Keratinocyte (primary cell): Measurements from ENCODE around the gene EXOSC1. TPM values are rescaled to one million over a fixed set of nuclear protein-coding genes. Genes with fewer than 3 reads are reported as not detected.

Experiments used
- DNase-seq: peaks from one replicate; pipeline ENCODE4 v3.0.0-alpha.2; 2011; ENCODE audit warnings: low read depth, missing footprints, low spot score
- FAIRE-seq: peaks from 2 replicates; lab custom pipeline; 2011; peaks lifted over from hg19 to GRCh38; lab: Jason Lieb, UNC
- H2AFZ ChIP-seq: 2 replicates; pipeline ENCODE4 v1.6.0; 2012; ENCODE audit warnings: low read length, control low read depth, inconsistent platforms; ENCODE audit not compliant: control insufficient read depth
- H3K27ac ChIP-seq: 2 replicates; pipeline ENCODE4 v1.5.1; 2011; ENCODE audit warnings: low read length; ENCODE audit not compliant: control insufficient read depth, insufficient read depth
- H3K27me3 ChIP-seq: 3 replicates; pipeline ENCODE4 v1.6.0; 2011; ENCODE audit warnings: low read length; ENCODE audit not compliant: control insufficient read depth, insufficient read depth; ENCODE audit errors: extremely low read depth
- H3K36me3 ChIP-seq, 2 experiments: 2 replicates in 1 of 2; 3 replicates in 1 of 2; pipeline ENCODE4 v1.5.1; 2011; ENCODE audit warnings: low read length in 2 of 2, mild to moderate bottlenecking in 1 of 2; ENCODE audit not compliant: control insufficient read depth in 2 of 2, insufficient read depth in 2 of 2; ENCODE audit errors: extremely low read depth in 1 of 2
- H3K4me1 ChIP-seq: 3 replicates; pipeline ENCODE4 v1.5.1; 2011; ENCODE audit warnings: low read length; ENCODE audit not compliant: control insufficient read depth, insufficient read depth; ENCODE audit errors: extremely low read depth
- H3K4me2 ChIP-seq: 3 replicates; pipeline ENCODE4 v1.6.0; 2011; ENCODE audit warnings: low read depth, low read length; ENCODE audit not compliant: control insufficient read depth, insufficient read depth; ENCODE audit errors: extremely low read depth
- H3K4me3 ChIP-seq, 3 experiments: fragments of 200-600 bp in 1 of 3; sonication (generic) in 1 of 3; 2 replicates in 2 of 3; 3 replicates in 1 of 3; pipeline ENCODE4 v1.5.1; 2011 to 2016; ENCODE audit warnings: low read length in 3 of 3, mild to moderate bottlenecking in 3 of 3, control low read depth in 2 of 3, inconsistent platforms in 1 of 3, low read depth in 1 of 3, mixed read lengths in 1 of 3, mixed run types in 1 of 3, moderate library complexity in 1 of 3; ENCODE audit not compliant: control insufficient read depth in 2 of 3, insufficient read depth in 2 of 3; ENCODE audit errors: extremely low read depth in 1 of 3
- H3K79me2 ChIP-seq: 2 replicates; pipeline ENCODE4 v1.6.0; 2012; ENCODE audit warnings: low read length; ENCODE audit not compliant: control insufficient read depth, insufficient read depth
- H3K9ac ChIP-seq: 3 replicates; pipeline ENCODE4 v1.6.0; 2011; ENCODE audit warnings: low read length; ENCODE audit not compliant: control insufficient read depth, insufficient read depth; ENCODE audit errors: extremely low read depth
- H3K9me1 ChIP-seq: 3 replicates; pipeline ENCODE4 v1.6.0; 2011; ENCODE audit warnings: low read length; ENCODE audit not compliant: control insufficient read depth, insufficient read depth; ENCODE audit errors: extremely low read depth
- H3K9me3 ChIP-seq: 2 replicates; pipeline ENCODE4 v1.5.1; 2012; ENCODE audit warnings: low read depth, low read length; ENCODE audit not compliant: control insufficient read depth
- H4K20me1 ChIP-seq: 3 replicates; pipeline ENCODE4 v1.6.0; 2011; ENCODE audit warnings: low read length; ENCODE audit not compliant: control insufficient read depth, insufficient read depth; ENCODE audit errors: extremely low read depth
- CTCF ChIP-seq, 3 experiments: IDR thresholded peaks in 1 of 3; conservative IDR thresholded peaks in 1 of 3; optimal IDR thresholded peaks in 1 of 3; 2 replicates in 2 of 3; 3 replicates in 1 of 3; pipeline versions ENCODE3 to v1.5.1; 2011; ENCODE audit warnings: low read length in 3 of 3, mild to moderate bottlenecking in 3 of 3, moderate library complexity in 2 of 3, control low read depth in 1 of 3, inconsistent platforms in 1 of 3; ENCODE audit not compliant: insufficient read depth in 2 of 3; ENCODE audit errors: extremely low read depth in 1 of 3
- EZH2 ChIP-seq: IDR thresholded peaks from one replicate; pipeline ENCODE4 v1.6.1; 2012; ENCODE audit warnings: inconsistent platforms, mild to moderate bottlenecking, low read length, moderate library complexity
- dilution Hi-C: fragments of 300-500 bp; cut with MboI; formaldehyde crosslinking; loops from one replicate; pipeline ENCODE4 v1.7.0; 2020; ENCODE audit warnings: low sequenced_read_pairs; ENCODE audit not compliant: extremely low pct_ligation_motif_present
- polyA plus RNA-seq, 5 experiments: library from polyadenylated mRNA; depleted of rRNA in 3 of 5; stranded (reverse) in 3 of 5; stranded (forward) in 1 of 5; unstranded in 1 of 5; fragments of >200 nt; gene quantifications; 1 replicate in 1 of 5; 2 replicates in 3 of 5; 3 replicates in 1 of 5; pipeline versions ENCODE4 v1.2.1 to v1.2.3, GENCODE V29; 2011 to 2012; ENCODE audit warnings: missing spikeins in 2 of 5, low read depth in 1 of 5, low replicate concordance in 1 of 5

The EXOSC1 gene
- polyA plus RNA-seq, 1 donor (not counting 4 experiments of a cell fraction or from before 2014, with no cell fraction given): 45.7 TPM

GRCh38 chr10:97463363-97464132, 17.7 kb upstream of the EXOSC1 start:
- H3K9me3 ChIP-seq: no peaks in the 10 kb centered on the region
- dilution Hi-C loops: no loop called here
- peaks cover 48 to 64% of the 10 kb centered on the region in 2 experiments for H3K36me3 ChIP-seq
- no peaks in the 10 kb centered on the region for H3K9me1 ChIP-seq
- H3K79me2 ChIP-seq: no peaks in the 10 kb centered on the region
- peaks cover 32% of the 10 kb centered on the region for H3K4me1 ChIP-seq
- FAIRE-seq (peak; percentile 89), DNase-seq (no peak)
- H2AFZ ChIP-seq: no peak overlapping the region
- H3K4me2 ChIP-seq: no peak overlapping the region
- H3K27ac ChIP-seq: peak overlapping the region; percentile 9
- H3K4me3 ChIP-seq: no peak overlapping the region
- H3K27me3 ChIP-seq: no peaks in the 10 kb centered on the region
- TF ChIP-seq EZH2: no peak
- peak; percentile 79 to 87 (median 83) for TF ChIP-seq CTCF (optimal IDR thresholded peaks at IDR 0.05 in 1 of 3, IDR thresholded peaks at IDR 0.05 in 1 of 3, conservative IDR thresholded peaks at IDR 0.05 in 1 of 3; ENCODE audit: extremely low read depth in 1 of 3, insufficient read depth in 2 of 3, low read length in 3 of 3)
- no peaks in the 10 kb centered on the region for H4K20me1 ChIP-seq
- no peak overlapping the region for H3K9ac ChIP-seq

GRCh38 chr10:97462309-97462708, 16.5 kb upstream of the EXOSC1 start:
- FAIRE-seq: no peak

More at GRCh38 chr10:97462309-97462708, 16.5 kb upstream of the EXOSC1 start:
- Histone ChIP-seq H3K27me3 (no peaks in the 10 kb centered on the region), H2AFZ (no peak overlapping the region), H3K4me1 (peaks cover 19% of the 10 kb centered on the region), H3K9ac (no peak overlapping the region), H3K79me2 (no peaks in the 10 kb centered on the region), H3K27ac (no peak overlapping the region), H3K9me1 (no peaks in the 10 kb centered on the region), H3K36me3 (peaks cover 51 to 70% of the 10 kb centered on the region in 2 experiments), H3K4me2 (no peak overlapping the region), H4K20me1 (no peaks in the 10 kb centered on the region), H3K9me3 (no peaks in the 10 kb centered on the region), H3K4me3 (no peak overlapping the region)
- TF ChIP-seq EZH2 (no peak), CTCF (optimal IDR thresholded peaks at IDR 0.05 in 1 of 3, IDR thresholded peaks at IDR 0.05 in 1 of 3, conservative IDR thresholded peaks at IDR 0.05 in 1 of 3; ENCODE audit: extremely low read depth in 1 of 3, insufficient read depth in 2 of 3, low read length in 3 of 3) (no peak)
- DNase-seq: no peak
- dilution Hi-C loops: no loop called here
